Inferior parietal cortex (tissue), 1 donor: Measurements from ENCODE around the gene GAB2.

Experiments used
- DNase-seq: peaks from one replicate; pipeline ENCODE4 v3.0.0-alpha.2; 2016; ENCODE audit errors: extremely low spot score

Gene GAB2

GRCh38 chr11:78400116-78400515, 17.5 kb downstream of the GAB2 start:
- no peak for DNase-seq

GRCh38 chr11:78399136-78399535, 18.5 kb downstream of the GAB2 start:
- DNase-seq, result no peak

- no peak for DNase-seq
Observed at GRCh38 chr11:78398715-78399114, 18.9 kb downstream of the GAB2 start.

- no peak for DNase-seq
Observed at GRCh38 chr11:78397398-78397797, 20.2 kb downstream of the GAB2 start.

GRCh38 chr11:78395597-78395996, 22.0 kb downstream of the GAB2 start:
- no peak for DNase-seq

- no peak for DNase-seq
Observed at GRCh38 chr11:78392854-78393253, 24.8 kb downstream of the GAB2 start.

- DNase-seq, result no peak
Observed at GRCh38 chr11:78391424-78391823, 26.2 kb downstream of the GAB2 start.

GRCh38 chr11:78390809-78391208, 26.8 kb downstream of the GAB2 start:
- DNase-seq, result no peak

GRCh38 chr11:78386215-78386941, 31.2 kb downstream of the GAB2 start:
- DNase-seq, result no peak

GRCh38 chr11:78385205-78385604, 32.4 kb downstream of the GAB2 start:
- DNase-seq, result no peak

GRCh38 chr11:78384231-78384630, 33.4 kb downstream of the GAB2 start:
- DNase-seq, result no peak

GRCh38 chr11:78381865-78382264, 35.8 kb downstream of the GAB2 start:
- no peak for DNase-seq

- no peak for DNase-seq
Observed at GRCh38 chr11:78380615-78381051, 37.0 kb downstream of the GAB2 start.

GRCh38 chr11:78379039-78379670, 38.5 kb downstream of the GAB2 start:
- DNase-seq, result no peak

GRCh38 chr11:78377625-78378418, 39.8 kb downstream of the GAB2 start:
- no peak for DNase-seq

GRCh38 chr11:78376858-78377257, 40.8 kb downstream of the GAB2 start:
- DNase-seq, result no peak

GRCh38 chr11:78374917-78375316, 42.7 kb downstream of the GAB2 start:
- no peak for DNase-seq

- no peak for DNase-seq
Observed at GRCh38 chr11:78373689-78374088, 43.9 kb downstream of the GAB2 start.

GRCh38 chr11:78372114-78372768, 45.4 kb downstream of the GAB2 start:
- no peak for DNase-seq

- DNase-seq, result no peak
Observed at GRCh38 chr11:78371221-78371891, 46.3 kb downstream of the GAB2 start.

- DNase-seq, result no peak
Observed at GRCh38 chr11:78370406-78371172, 47.0 kb downstream of the GAB2 start.
